GM12878 (cell line): Measurements from ENCODE around the gene ZSCAN10. TPM values are rescaled to one million over a fixed set of nuclear protein-coding genes. Genes with fewer than 3 reads are reported as not detected.
A peak's percentile ranks its signal among the peaks of the same experiment; 100 is the strongest.
"Not testable (repeated sequence)": the region's sequence is repeated elsewhere in the genome, so short reads cannot be mapped to it uniquely, and the experiment has no call there.

Experiments used
- ATAC-seq: fragments of 200-7000 bp; cut with Tn5 transposase; 3 replicates; pipeline ENCODE4 v1.9.1; 2020; ENCODE audit warnings: mild to moderate bottlenecking, moderate library complexity
- BruUV-seq: library from RNA; stranded (reverse); fragments of 400-500 nt; replicated peaks from 2 replicates; lab custom pipeline; 2021; lab: Mats Ljungman, UMichigan
- CTCF ChIA-PET: fragments of 300-600 bp; sonication (Branson Sonifier 250); formaldehyde crosslinking; extraction: SDS; loops from one replicate; lab custom pipeline; 2021; ENCODE audit warnings: inconsistent platforms; lab: Yijun Ruan, JAX
- POLR2A ChIA-PET: fragments of 350-600 bp; formaldehyde crosslinking; extraction: SDS; loops from one replicate; lab custom pipeline; 2021; ENCODE audit warnings: inconsistent platforms; lab: Charles Lee
- RAD21 ChIA-PET: fragments of 300-600 bp; sonication (Branson Sonifier 250); formaldehyde crosslinking; loops from one replicate; lab custom pipeline; 2023; ENCODE audit warnings: antibody characterized with exemption; ENCODE audit not compliant: unreplicated experiment; lab: Charles Lee
- SMC1A ChIA-PET: fragments of 300-600 bp; sonication (Branson Sonifier 250); formaldehyde crosslinking; loops from one replicate; lab custom pipeline; 2023; ENCODE audit not compliant: unreplicated experiment, uncharacterized antibody; lab: Charles Lee
- DNase-seq: peaks from one replicate; pipeline ENCODE4 v3.0.0-alpha.2; 2011; ENCODE audit warnings: low read depth, low spot score
- FAIRE-seq: peaks from 3 replicates; lab custom pipeline; 2011; peaks lifted over from hg19 to GRCh38; lab: Jason Lieb, UNC
- H2AFZ ChIP-seq: 2 replicates; pipeline ENCODE4 v1.6.0; 2011; ENCODE audit warnings: low read depth, low read length, control low read depth; ENCODE audit not compliant: control insufficient read depth
- H3K27ac ChIP-seq: 2 replicates; pipeline ENCODE4 v1.5.1; 2011; ENCODE audit warnings: control low read depth; ENCODE audit not compliant: control insufficient read depth, insufficient read depth
- H3K27me3 ChIP-seq, 2 experiments: replicated peaks in 1 of 2; 2 replicates each; pipeline versions ENCODE4 v1.6.0 to v1.6.1; 2011; ENCODE audit warnings: low read length in 1 of 2; ENCODE audit not compliant: control insufficient read depth in 2 of 2, insufficient read depth in 2 of 2
- H3K36me3 ChIP-seq, 2 experiments: 2 replicates each; pipeline ENCODE4 v1.5.1; 2011; ENCODE audit warnings: low read length in 1 of 2; ENCODE audit not compliant: control insufficient read depth in 2 of 2, insufficient read depth in 2 of 2
- H3K4me1 ChIP-seq: 2 replicates; pipeline ENCODE4 v1.6.1; 2011; ENCODE audit warnings: mild to moderate bottlenecking, low read length, moderate library complexity, mixed read lengths; ENCODE audit not compliant: control insufficient read depth, insufficient read depth
- H3K4me2 ChIP-seq: 2 replicates; pipeline ENCODE4 v1.6.0; 2011; ENCODE audit warnings: control low read depth; ENCODE audit not compliant: control insufficient read depth, insufficient read depth
- H3K4me3 ChIP-seq: fragments of 200-600 bp; sonication (generic); 2 replicates; pipeline ENCODE4 v1.5.1; 2016
- H3K79me2 ChIP-seq: 2 replicates; pipeline ENCODE4 v1.6.0; 2011; ENCODE audit warnings: low read length; ENCODE audit not compliant: control insufficient read depth, insufficient read depth
- H3K9ac ChIP-seq: 2 replicates; pipeline ENCODE4 v1.8.0; 2011; ENCODE audit warnings: low read length, control low read depth, mixed read lengths; ENCODE audit not compliant: control insufficient read depth, insufficient read depth
- H3K9me3 ChIP-seq: replicated peaks from 3 replicates; pipeline ENCODE4 v1.5.1; 2011; ENCODE audit warnings: mild to moderate bottlenecking, low read length; ENCODE audit not compliant: control insufficient read depth, insufficient read depth
- H4K20me1 ChIP-seq: 2 replicates; pipeline ENCODE4 v1.6.0; 2011; ENCODE audit not compliant: control insufficient read depth, insufficient read depth
- BCL11A ChIP-seq: IDR thresholded peaks from 2 replicates; pipeline ENCODE4 v1.6.1; 2011; ENCODE audit warnings: low read depth, low read length
- E2F4 ChIP-seq: IDR thresholded peaks from 2 replicates; pipeline ENCODE4 v1.6.1; 2012; ENCODE audit warnings: low read depth, low read length, improper control_type of control experiment
- HDGF ChIP-seq: fragments of 450-650 bp; IDR thresholded peaks from 2 replicates; pipeline ENCODE4 v1.6.1; 2016; ENCODE audit warnings: antibody characterized with exemption
- IKZF2 ChIP-seq, 2 experiments: fragments of 450-650 bp; IDR thresholded peaks; 2 replicates each; pipeline ENCODE4 v1.6.1; 2017; ENCODE audit warnings: mild to moderate bottlenecking in 2 of 2, moderate library complexity in 2 of 2
- JUNB ChIP-seq: IDR thresholded peaks from 2 replicates; pipeline ENCODE4 v1.6.1; 2016; ENCODE audit warnings: antibody characterized with exemption, mild to moderate bottlenecking
- NFYB ChIP-seq: IDR thresholded peaks from 2 replicates; pipeline ENCODE4 v1.6.1; 2011; ENCODE audit warnings: low read depth, mild to moderate bottlenecking, low read length, improper control_type of control experiment, moderate library complexity; ENCODE audit not compliant: insufficient read depth
- NKRF ChIP-seq: fragments of 450-650 bp; conservative IDR thresholded peaks from 2 replicates; pipeline ENCODE4 v1.6.1; 2017; ENCODE audit warnings: mild to moderate bottlenecking, moderate library complexity
- USF2 ChIP-seq: IDR thresholded peaks from 2 replicates; pipeline ENCODE4 v1.6.1; 2011; ENCODE audit warnings: low read depth, low read length, improper control_type of control experiment, borderline replicate concordance
- WGBS: methylation state at CpG from one replicate; pipeline ENCODE4 v1.1.6; 2016; ENCODE audit warnings: low lambda C conversion rate; ENCODE audit not compliant: insufficient replicate concordance, insufficient coverage; ENCODE audit errors: missing lambda C conversion rate; 5-methylcytosine and 5-hydroxymethylcytosine counted together
- in situ Hi-C: fragments of 300-500 bp; cut with MboI; formaldehyde crosslinking; loops from 9 replicates; pipeline ENCODE4 v1.14.3; 2018; ENCODE audit warnings: mixed read lengths
- intact Hi-C: fragments of 100-400 bp; cut with micrococcal nuclease; formaldehyde crosslinking; loops from one replicate; pipeline ENCODE4 v1.14.2; 2022; ENCODE audit not compliant: unreplicated experiment
- polyA plus RNA-seq, 11 experiments: library from polyadenylated mRNA; depleted of rRNA in 4 of 11; unstranded in 6 of 11; stranded (reverse) in 5 of 11; fragments of >200 nt; fragmentation: Nextera tagmentation in 4 of 11; fragmentation: Illumina TruSeq in 1 of 11; extraction: Ambion mirVana in 4 of 11; extraction: Trizol in 1 of 11; gene quantifications; 1 replicate in 1 of 11; 2 replicates in 10 of 11; pipeline versions ENCODE4 v1.2.1 to v1.2.3, GENCODE V29; 2011 to 2016; ENCODE audit warnings: inconsistent platforms in 2 of 11, missing spikeins in 2 of 11, low read depth in 1 of 11
- total RNA-seq, 4 experiments: library from RNA; depleted of rRNA in 3 of 4; stranded (reverse); fragments of >200 nt in 3 of 4; fragmentation: Illumina TruSeq in 1 of 4; extraction: Trizol in 1 of 4; gene quantifications; 2 replicates each; pipeline versions ENCODE4 v1.2.1 to v1.2.3, GENCODE V29; 2013 to 2021

The ZSCAN10 gene
- total and polyA plus RNA-seq, 10 of the 15 experiments (the other 5 are each of a cell fraction or from before 2014, with no cell fraction given), result 0.06 to 0.33 TPM; not detected in 8

GRCh38 chr16:3070608-3071111, 28.4 kb downstream of the ZSCAN10 start (continued):
- TF ChIP-seq NFYB (no peak), USF2 (no peak), BCL11A (no peak), HDGF (no peak), IKZF2 (IDR thresholded peaks at IDR 0.05) (no peak), E2F4 (no peak), NKRF (no peak), JUNB (no peak)

DNA sequence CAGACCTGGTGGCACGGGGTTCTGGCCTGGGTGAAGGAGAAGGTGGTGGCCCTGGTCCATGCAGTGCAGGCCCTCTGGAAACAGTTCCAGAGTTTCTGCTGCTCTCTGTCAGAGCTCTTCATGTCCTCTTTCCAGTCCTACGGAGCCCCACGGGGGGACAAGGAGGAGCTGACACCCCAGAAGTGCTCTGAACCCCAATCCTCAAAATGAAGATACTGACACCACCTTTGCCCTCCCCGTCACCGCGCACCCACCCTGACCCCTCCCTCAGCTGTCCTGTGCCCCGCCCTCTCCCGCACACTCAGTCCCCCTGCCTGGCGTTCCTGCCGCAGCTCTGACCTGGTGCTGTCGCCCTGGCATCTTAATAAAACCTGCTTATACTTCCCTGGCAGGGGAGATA, 29.9 kb downstream of the ZSCAN10 start:
- POLR2A ChIA-PET, DNase-seq, H3K4me2 ChIP-seq, ATAC-seq, SMC1A ChIA-PET, RAD21 ChIA-PET, H3K27me3 ChIP-seq, H3K4me3 ChIP-seq, intact Hi-C loops, H3K27ac ChIP-seq, FAIRE-seq, H3K9ac ChIP-seq, H2AFZ ChIP-seq, H3K9me3 ChIP-seq, H4K20me1 ChIP-seq, in situ Hi-C loops, H3K36me3 ChIP-seq: not testable (repeated sequence)
- Histone ChIP-seq H3K4me1 (peaks cover 29% of the 10 kb centered on the region), H3K79me2 (peaks cover 25% of the 10 kb centered on the region)
- CTCF ChIA-PET, result interaction anchor here (0.8 kb wide), 1 partner anchor 10 kb away, joined by 4 read pairs; no protein-coding TSS in a partner anchor
- BruUV-seq, result TSS peak; percentile 56
- WGBS, result 73% methylated on average over 5 of the region's 11 CpGs
